Measurements from ENCODE around the gene SOS1. TPM values are rescaled to one million over a fixed set of nuclear protein-coding genes. Genes with fewer than 3 reads are reported as not detected.

SOS1 gene
- polyA plus RNA-seq, 1 of the 3 experiments (the other 2 are of a cell fraction) = 12.8 TPM

DNA sequence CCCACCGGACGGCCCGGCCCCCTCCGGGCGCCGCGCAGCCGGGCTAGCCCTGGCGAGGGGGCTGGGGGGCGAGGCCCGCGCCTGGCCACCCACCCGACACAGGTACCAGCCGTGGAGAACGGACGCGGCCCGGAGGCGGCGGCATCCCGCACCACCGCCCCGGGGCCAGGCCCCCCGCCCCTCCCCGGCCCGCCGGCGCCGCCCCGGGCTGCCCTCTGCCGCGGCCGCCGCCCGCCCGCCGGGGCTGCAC lies 405 bp downstream of the SOS1 start:
- peaks cover 10 to 29% of the 10 kb centered on the region in 2 experiments; a peak in 3 of 4 replicates for H3K4me1 ChIP-seq (ENCODE audit: control insufficient read depth in 1 of 2, insufficient read depth in 2 of 2, low read depth in 1 of 2, low read length in 1 of 2)
- TF ChIP-seq FOXJ3 (CRISPR knock-in tag; IDR thresholded peaks at IDR 0.05) = no peak
- TF ChIP-seq RCOR1 (IDR thresholded peaks at IDR 0.05; ENCODE audit: low read length) = no peak
- TF ChIP-seq NRF1 (IDR thresholded peaks at IDR 0.05; ENCODE audit: low read depth, low read length) = no peak
- TF ChIP-seq GATA2 (CRISPR knock-in tag; IDR thresholded peaks at IDR 0.05) = no peak
- TF ChIP-seq RAD21 (IDR thresholded peaks at IDR 0.05; ENCODE audit: low read length) = no peak
- TF ChIP-seq TEAD4 (IDR thresholded peaks at IDR 0.05; ENCODE audit: borderline replicate concordance, insufficient read depth) = no peak
- TF ChIP-seq FOXM1 (IDR thresholded peaks at IDR 0.05; ENCODE audit: low read depth) = no peak
- TF ChIP-seq, protein P1, sequence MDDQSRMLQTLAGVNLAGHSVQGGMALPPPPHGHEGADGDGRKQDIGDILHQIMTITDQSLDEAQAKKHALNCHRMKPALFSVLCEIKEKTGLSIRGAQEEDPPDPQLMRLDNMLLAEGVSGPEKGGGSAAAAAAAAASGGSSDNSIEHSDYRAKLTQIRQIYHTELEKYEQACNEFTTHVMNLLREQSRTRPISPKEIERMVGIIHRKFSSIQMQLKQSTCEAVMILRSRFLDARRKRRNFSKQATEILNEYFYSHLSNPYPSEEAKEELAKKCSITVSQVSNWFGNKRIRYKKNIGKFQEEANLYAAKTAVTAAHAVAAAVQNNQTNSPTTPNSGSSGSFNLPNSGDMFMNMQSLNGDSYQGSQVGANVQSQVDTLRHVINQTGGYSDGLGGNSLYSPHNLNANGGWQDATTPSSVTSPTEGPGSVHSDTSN (IDR thresholded peaks at IDR 0.05) = no peak
- TF ChIP-seq EP300 (IDR thresholded peaks at IDR 0.05; ENCODE audit: borderline replicate concordance in 1 of 2, low read depth in 1 of 2, low read length in 1 of 2) = no peak
- TF ChIP-seq, protein P2, sequence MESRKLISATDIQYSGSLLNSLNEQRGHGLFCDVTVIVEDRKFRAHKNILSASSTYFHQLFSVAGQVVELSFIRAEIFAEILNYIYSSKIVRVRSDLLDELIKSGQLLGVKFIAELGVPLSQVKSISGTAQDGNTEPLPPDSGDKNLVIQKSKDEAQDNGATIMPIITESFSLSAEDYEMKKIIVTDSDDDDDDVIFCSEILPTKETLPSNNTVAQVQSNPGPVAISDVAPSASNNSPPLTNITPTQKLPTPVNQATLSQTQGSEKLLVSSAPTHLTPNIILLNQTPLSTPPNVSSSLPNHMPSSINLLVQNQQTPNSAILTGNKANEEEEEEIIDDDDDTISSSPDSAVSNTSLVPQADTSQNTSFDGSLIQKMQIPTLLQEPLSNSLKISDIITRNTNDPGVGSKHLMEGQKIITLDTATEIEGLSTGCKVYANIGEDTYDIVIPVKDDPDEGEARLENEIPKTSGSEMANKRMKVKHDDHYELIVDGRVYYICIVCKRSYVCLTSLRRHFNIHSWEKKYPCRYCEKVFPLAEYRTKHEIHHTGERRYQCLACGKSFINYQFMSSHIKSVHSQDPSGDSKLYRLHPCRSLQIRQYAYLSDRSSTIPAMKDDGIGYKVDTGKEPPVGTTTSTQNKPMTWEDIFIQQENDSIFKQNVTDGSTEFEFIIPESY (IDR thresholded peaks at IDR 0.05; ENCODE audit: borderline replicate concordance, low read depth) = no peak
- no peak for TF ChIP-seq GABPA (IDR thresholded peaks at IDR 0.05; ENCODE audit: low read depth)
- TF ChIP-seq NFIC (IDR thresholded peaks at IDR 0.05; ENCODE audit: borderline replicate concordance) = no peak
- TF ChIP-seq JUND (IDR thresholded peaks at IDR 0.05) = no peak
- TF ChIP-seq RXRA (IDR thresholded peaks at IDR 0.05; ENCODE audit: borderline replicate concordance, low read depth) = no peak
- TF ChIP-seq SMC3 (IDR thresholded peaks at IDR 0.05; ENCODE audit: low read depth, low read length) = no peak
- TF ChIP-seq MEF2A (IDR thresholded peaks at IDR 0.05; ENCODE audit: borderline replicate concordance, low read depth) = no peak
- H3K36me3 ChIP-seq (replicated peaks in 1 of 2; ENCODE audit: control insufficient read depth in 1 of 2, insufficient read depth in 2 of 2, low read length in 1 of 2) = peaks cover 0 to 9% of the 10 kb centered on the region in 2 experiments
- ChIA-PET CTCF (interaction anchor here (0.7 to 8.3 kb wide), 15 partner anchors 11 to 173 kb away, joined by 3 to 131 read pairs (median 6); no protein-coding TSS in a partner anchor), POLR2A (interaction anchor here (0.7 to 2.8 kb wide), 12 partner anchors 9 to 422 kb away, joined by 3 to 16 read pairs (median 4); partner anchors contain the start of genes CDKL4 and SRSF7)
- H3K79me2 ChIP-seq (ENCODE audit: insufficient read depth) = peaks cover 47% of the 10 kb centered on the region
- H3K4me2 ChIP-seq = no peak overlapping the region
- peak overlapping the region; percentile 78 to 84; a peak in 3 of 4 replicates for H3K4me3 ChIP-seq (ENCODE audit: low read depth in 2 of 2, low read length in 1 of 2)
- H3K27me3 ChIP-seq (ENCODE audit: insufficient read depth) = no peaks in the 10 kb centered on the region
- DNase-seq = no peak
- no peak overlapping the region for H2AFZ ChIP-seq (ENCODE audit: low read depth)
- H3K9me2 ChIP-seq = no peaks in the 10 kb centered on the region
- H3K9ac ChIP-seq = peak overlapping the region; percentile 79; the same call in 1 of the 2 replicates
- H3K27ac ChIP-seq (ENCODE audit: low read depth in 2 of 2, low read length in 1 of 2) = peak overlapping the region; percentile 85 to 97
- WGBS (ENCODE audit: low lambda C conversion rate) = no CpG with 5 or more reads among the region's 37 CpGs
- H3K9me3 ChIP-seq = no peaks in the 10 kb centered on the region
- H4K20me1 ChIP-seq (ENCODE audit: insufficient read depth) = peaks cover 37% of the 10 kb centered on the region
- H3F3A ChIP-seq (replicated peaks; ENCODE audit: insufficient read depth) = peaks cover 7% of the 10 kb centered on the region
